ENCODE results near the gene GPN2.

Gene GPN2

GRCh38 chr1:26831059-26831458 lies 59.0 kb downstream of the GPN2 start:
- no peak for DNase-seq

- DNase-seq, result no peak
Measured at GRCh38 chr1:26829184-26829911, 60.7 kb downstream of the GPN2 start.

GRCh38 chr1:26828411-26828991 lies 61.6 kb downstream of the GPN2 start:
- DNase-seq, result no peak

GRCh38 chr1:26827663-26828062 lies 62.4 kb downstream of the GPN2 start:
- DNase-seq, result peak; percentile 25

GRCh38 chr1:26827106-26827604 lies 62.9 kb downstream of the GPN2 start:
- peak; percentile 18 for DNase-seq

GRCh38 chr1:26826261-26827105 lies 63.6 kb downstream of the GPN2 start, which contains the start of gene ZDHHC18:
ZDHHC18 (plus strand) TSS chr1:26826688; CDS start chr1:26826805, 117 bp downstream.
- peak; percentile 87 for DNase-seq
